HEK293 (cell line): ENCODE measurements around the gene FKBP10.
A peak's percentile ranks its signal among the peaks of the same experiment; 100 is the strongest.

Source experiments
- CTCF ChIA-PET: fragments of 350-600 bp; formaldehyde crosslinking; extraction: SDS; loops from one replicate; lab custom pipeline; 2021; ENCODE audit warnings: antibody characterized with exemption; lab: Yijun Ruan, JAX
- POLR2A ChIA-PET: fragments of 300-600 bp; formaldehyde crosslinking; extraction: SDS; loops from one replicate; lab custom pipeline; 2020; ENCODE audit warnings: antibody characterized with exemption, inconsistent platforms; lab: Yijun Ruan, JAX
- H3K27ac ChIP-seq: fragments of 200-500 bp; sonication (Bioruptor generic); 2 replicates; pipeline ENCODE4 v1.5.1; 2014; ENCODE audit warnings: low read depth, low read length, control low read depth, inconsistent platforms; ENCODE audit errors: extremely low read depth
- H3K36me3 ChIP-seq, 2 experiments: fragments of 200-500 bp in 1 of 2; sonication (Bioruptor generic) in 1 of 2; 1 replicate in 1 of 2; 2 replicates in 1 of 2; pipeline ENCODE4 v1.5.1; 2014 to 2017; ENCODE audit warnings: inconsistent platforms in 2 of 2, low read length in 2 of 2; ENCODE audit not compliant: control insufficient read depth in 2 of 2, insufficient read depth in 1 of 2
- H3K4me1 ChIP-seq: fragments of 200-500 bp; sonication (Bioruptor generic); 2 replicates; pipeline ENCODE4 v1.5.1; 2014; ENCODE audit warnings: mild to moderate bottlenecking, low read length, inconsistent platforms; ENCODE audit not compliant: control insufficient read depth, insufficient read depth
- H3K4me3 ChIP-seq: 2 replicates; pipeline ENCODE4 v1.5.1; 2011; ENCODE audit warnings: low read depth, mild to moderate bottlenecking, control low read depth, low read length, moderate library complexity
- H3K9me3 ChIP-seq: fragments of 200-500 bp; sonication (Bioruptor generic); 2 replicates; pipeline ENCODE4 v1.5.1; 2014; ENCODE audit warnings: low read depth, low read length, inconsistent platforms; ENCODE audit not compliant: control insufficient read depth, insufficient read depth
- PRDM6 ChIP-seq: fragments of 450-650 bp; formaldehyde crosslinking; IDR thresholded peaks from 2 replicates; pipeline ENCODE4 v1.5.1; 2017; ENCODE audit warnings: missing biosample characterization, missing genetic modification characterization
- RBAK ChIP-seq: fragments of 450-650 bp; formaldehyde crosslinking; IDR thresholded peaks from 2 replicates; pipeline ENCODE4 v1.5.1; 2016; ENCODE audit warnings: missing biosample characterization, missing genetic modification characterization
- SALL2 ChIP-seq: fragments of 450-650 bp; formaldehyde crosslinking; IDR thresholded peaks from 2 replicates; pipeline ENCODE4 v1.5.0; 2017; ENCODE audit warnings: missing biosample characterization, mild to moderate bottlenecking, missing genetic modification characterization, borderline replicate concordance
- WT1 ChIP-seq: fragments of 450-650 bp; formaldehyde crosslinking; IDR thresholded peaks from 2 replicates; pipeline ENCODE4 v1.5.1; 2016; ENCODE audit warnings: missing biosample characterization, missing genetic modification characterization
- ZBTB17 ChIP-seq: fragments of 450-650 bp; formaldehyde crosslinking; IDR thresholded peaks from 2 replicates; pipeline ENCODE4 v1.5.1; 2016; ENCODE audit warnings: missing biosample characterization, missing genetic modification characterization
- ZBTB44 ChIP-seq: fragments of 450-650 bp; IDR thresholded peaks from 2 replicates; pipeline ENCODE4 v1.5.1; 2018; ENCODE audit warnings: missing biosample characterization, mild to moderate bottlenecking, missing genetic modification characterization
- ZNF155 ChIP-seq: fragments of 450-650 bp; formaldehyde crosslinking; IDR thresholded peaks from 2 replicates; pipeline ENCODE4 v1.5.1; 2016; ENCODE audit warnings: missing biosample characterization, missing genetic modification characterization
- ZNF174 ChIP-seq: fragments of 450-650 bp; formaldehyde crosslinking; IDR thresholded peaks from 2 replicates; pipeline ENCODE4 v1.5.0; 2017; ENCODE audit warnings: missing biosample characterization, mild to moderate bottlenecking, missing genetic modification characterization
- ZNF19 ChIP-seq: fragments of 450-650 bp; formaldehyde crosslinking; IDR thresholded peaks from 2 replicates; pipeline ENCODE4; 2016; ENCODE audit warnings: missing biosample characterization, missing genetic modification characterization, low read depth
- ZNF23 ChIP-seq: fragments of 450-650 bp; formaldehyde crosslinking; IDR thresholded peaks from 2 replicates; pipeline ENCODE4 v1.5.1; 2016; ENCODE audit warnings: missing biosample characterization, missing genetic modification characterization, borderline replicate concordance
- ZNF24 ChIP-seq: fragments of 450-650 bp; formaldehyde crosslinking; IDR thresholded peaks from 2 replicates; pipeline ENCODE4 v1.5.1; 2016; ENCODE audit warnings: missing biosample characterization, missing genetic modification characterization
- ZNF274 ChIP-seq, 2 experiments: fragments of 200-500 bp in 1 of 2; fragments of 450-650 bp in 1 of 2; sonication (Bioruptor generic) in 1 of 2; formaldehyde crosslinking in 1 of 2; IDR thresholded peaks; 2 replicates each; pipeline versions ENCODE4 v1.5.1 to v1.6.1; 2014 to 2016; ENCODE audit warnings: borderline replicate concordance in 1 of 2, inconsistent platforms in 1 of 2, low read length in 1 of 2, missing biosample characterization in 1 of 2, missing genetic modification characterization in 1 of 2
- ZNF449 ChIP-seq: fragments of 450-650 bp; formaldehyde crosslinking; IDR thresholded peaks from 2 replicates; pipeline ENCODE4 v1.5.1; 2017; ENCODE audit warnings: missing biosample characterization, mild to moderate bottlenecking, missing genetic modification characterization, moderate library complexity
- ZNF488 ChIP-seq: fragments of 450-650 bp; formaldehyde crosslinking; IDR thresholded peaks from 2 replicates; pipeline ENCODE4 v1.5.1; 2016; ENCODE audit warnings: missing biosample characterization, missing genetic modification characterization
- ZNF521 ChIP-seq: fragments of 450-650 bp; formaldehyde crosslinking; IDR thresholded peaks from 2 replicates; pipeline ENCODE4 v1.5.1; 2017; ENCODE audit warnings: missing biosample characterization, mild to moderate bottlenecking, missing genetic modification characterization
- ZNF560 ChIP-seq: fragments of 450-650 bp; formaldehyde crosslinking; IDR thresholded peaks from 2 replicates; pipeline ENCODE4 v1.5.1; 2017; ENCODE audit warnings: missing biosample characterization, missing genetic modification characterization, borderline replicate concordance
- ZNF664 ChIP-seq: fragments of 450-650 bp; formaldehyde crosslinking; IDR thresholded peaks from 2 replicates; pipeline ENCODE4 v1.5.1; 2016; ENCODE audit warnings: missing biosample characterization, missing genetic modification characterization
- ZNF747 ChIP-seq: fragments of 450-650 bp; formaldehyde crosslinking; IDR thresholded peaks from 2 replicates; pipeline ENCODE4 v1.5.1; 2016; ENCODE audit warnings: missing biosample characterization, missing genetic modification characterization
- ZNF785 ChIP-seq: fragments of 450-650 bp; formaldehyde crosslinking; IDR thresholded peaks from 2 replicates; pipeline ENCODE4 v1.5.1; 2016; ENCODE audit warnings: missing biosample characterization, missing genetic modification characterization

Gene FKBP10

GRCh38 chr17:41816637-41817320, 4.0 kb downstream of the FKBP10 start (continued):
- no peak for TF ChIP-seq SALL2 (tag by site-specific recombination)
- TF ChIP-seq ZNF521 (tag by site-specific recombination), result no peak
- no peak for TF ChIP-seq ZNF488
- TF ChIP-seq, all 188 proteins: peak for 0

GRCh38 chr17:41818024-41818423, 5.2 kb downstream of the FKBP10 start:
- ChIA-PET POLR2A (interaction anchor here (0.7 to 1.0 kb wide), 2 partner anchors 23 to 129 kb away, joined by 3 read pairs; no protein-coding TSS in a partner anchor), CTCF (interaction anchor here (0.7 kb wide), 2 partner anchors 139 to 1040 kb away, joined by 3 to 4 read pairs; no protein-coding TSS in a partner anchor)
- 0 out of 2 replicates have a peak, but pooled peaks cover 3% of the 10 kb centered on the region for H3K4me1 ChIP-seq
- peaks cover 0 to 64% of the 10 kb centered on the region in 2 experiments; a peak in 2 of 3 replicates for H3K36me3 ChIP-seq
- no peaks in the 10 kb centered on the region for H3K9me3 ChIP-seq
- H3K4me3 ChIP-seq, result no peak overlapping the region
- no peak for TF ChIP-seq ZNF747
- TF ChIP-seq ZNF24, result no peak
- no peak for TF ChIP-seq ZNF664 (tag by site-specific recombination)
- TF ChIP-seq ZNF449 (tag by site-specific recombination), result no peak
- TF ChIP-seq ZBTB44, result no peak
- TF ChIP-seq ZNF19 (tag by site-specific recombination), result no peak
- no peak for TF ChIP-seq ZNF155
- no peak for TF ChIP-seq ZNF274 (IDR thresholded peaks at IDR 0.05; ENCODE audit: low read length)
- TF ChIP-seq ZNF274 (tag by site-specific recombination; IDR thresholded peaks at IDR 0.05; ENCODE audit: borderline replicate concordance), result no peak
- no peak overlapping the region for H3K27ac ChIP-seq

- CTCF ChIA-PET, result no interaction called here
Measured at GRCh38 chr17:41821776-41822175, 9.0 kb downstream of the FKBP10 start.

More at GRCh38 chr17:41821776-41822175, 9.0 kb downstream of the FKBP10 start:
- Histone ChIP-seq H3K9me3 (no peaks in the 10 kb centered on the region), H3K4me3 (no peak overlapping the region), H3K27ac (peak overlapping the region; percentile 11; the same call in 1 of the 2 replicates), H3K4me1 (no peaks in the 10 kb centered on the region), H3K36me3 (peaks cover 12 to 89% of the 10 kb centered on the region in 2 experiments)
- TF ChIP-seq SALL2 (tag by site-specific recombination) (no peak), RBAK (tag by site-specific recombination) (no peak), ZNF174 (tag by site-specific recombination) (no peak), ZNF785 (tag by site-specific recombination) (no peak), ZNF23 (no peak), WT1 (no peak), PRDM6 (no peak), ZNF560 (tag by site-specific recombination) (no peak), ZBTB17 (no peak)
- POLR2A ChIA-PET, result interaction anchor here (1.3 to 2.9 kb wide), 2 partner anchors 9 kb away, joined by 6 to 25 read pairs; partner anchors contain the start of genes FKBP10 and P3H4
